GM21360 (cell line): Measurements from ENCODE around the gene CRTC1.

Source experiments
- ATAC-seq: cut with Tn5 transposase; IDR thresholded peaks from one replicate; pipeline ENCODE4 v1.9.1; 2021; ENCODE audit warnings: mild to moderate bottlenecking, moderate library complexity; ENCODE audit not compliant: unreplicated experiment

Gene CRTC1

DNA sequence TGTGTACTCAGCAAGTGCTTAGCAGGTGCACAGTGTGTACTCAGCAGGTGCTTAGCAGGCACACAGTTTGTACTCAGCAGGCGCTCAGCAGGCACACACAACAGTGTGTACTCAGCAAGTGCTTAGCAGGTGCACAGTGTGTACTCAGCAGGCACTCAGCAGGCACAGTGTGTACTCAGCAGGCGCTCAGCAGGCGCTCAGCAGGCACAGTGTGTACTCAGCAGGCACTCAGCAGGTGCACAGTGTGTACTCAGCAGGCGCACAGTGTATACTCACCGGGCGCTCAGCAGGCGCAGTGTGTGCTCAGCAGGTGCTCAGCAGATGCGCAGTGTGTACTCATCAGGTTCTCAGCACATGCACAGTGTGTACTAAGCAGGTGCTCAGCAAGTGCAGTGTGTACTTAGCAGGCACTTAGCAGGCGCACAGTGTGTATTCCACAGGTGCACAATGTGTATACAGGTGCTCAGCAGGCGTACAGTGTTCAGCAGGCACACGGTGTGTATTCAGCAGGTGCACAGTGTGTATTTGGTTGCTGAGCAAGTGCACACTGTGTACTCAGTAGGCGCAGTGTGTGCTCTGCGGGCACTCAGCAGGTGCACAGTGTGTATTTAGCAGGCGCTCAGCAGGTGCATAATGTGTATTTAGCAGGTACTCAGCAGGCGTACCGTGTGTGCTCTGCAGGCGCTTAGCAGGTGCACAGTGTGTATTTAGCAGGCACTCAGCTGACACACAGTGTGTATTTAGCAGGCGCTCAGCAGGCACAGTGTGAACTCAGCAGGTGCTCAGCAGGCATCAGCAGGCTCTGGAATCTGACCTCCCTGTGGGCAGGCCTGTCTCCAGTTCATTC is 15.1 kb downstream of the CRTC1 start:
- no peak for ATAC-seq

DNA sequence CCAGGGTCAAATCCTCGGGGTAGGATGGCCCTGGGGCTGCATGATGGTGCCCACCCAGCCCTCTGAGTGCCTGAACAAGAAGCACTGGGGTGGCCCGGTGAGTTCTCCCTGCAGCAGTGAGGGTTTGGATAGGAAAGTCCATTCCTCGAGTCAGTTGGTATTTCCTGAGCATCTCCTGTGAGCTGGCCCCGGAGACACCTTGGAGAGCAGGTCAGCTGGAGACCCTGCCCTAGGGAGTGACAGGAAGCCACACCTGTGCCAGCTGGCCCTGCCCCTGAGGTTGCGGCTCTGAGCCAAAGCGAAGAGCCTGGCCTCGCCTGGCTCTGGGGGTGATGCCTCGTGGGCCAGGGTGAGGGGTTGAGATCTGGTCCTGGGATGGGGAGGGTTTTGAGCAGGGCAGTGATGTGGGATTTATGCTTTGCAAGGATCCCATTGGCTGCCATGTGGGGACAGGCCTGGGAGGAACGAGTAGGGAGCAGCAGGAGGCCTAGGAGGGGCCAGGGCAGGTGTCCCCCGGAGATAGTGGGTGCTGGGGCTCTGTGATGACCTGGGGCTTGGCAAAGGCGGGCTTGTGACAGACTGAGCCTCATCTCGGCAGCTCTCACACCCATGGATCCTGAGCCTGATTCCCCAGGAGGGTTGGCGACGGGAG is 16.0 kb downstream of the CRTC1 start:
- no peak for ATAC-seq

DNA sequence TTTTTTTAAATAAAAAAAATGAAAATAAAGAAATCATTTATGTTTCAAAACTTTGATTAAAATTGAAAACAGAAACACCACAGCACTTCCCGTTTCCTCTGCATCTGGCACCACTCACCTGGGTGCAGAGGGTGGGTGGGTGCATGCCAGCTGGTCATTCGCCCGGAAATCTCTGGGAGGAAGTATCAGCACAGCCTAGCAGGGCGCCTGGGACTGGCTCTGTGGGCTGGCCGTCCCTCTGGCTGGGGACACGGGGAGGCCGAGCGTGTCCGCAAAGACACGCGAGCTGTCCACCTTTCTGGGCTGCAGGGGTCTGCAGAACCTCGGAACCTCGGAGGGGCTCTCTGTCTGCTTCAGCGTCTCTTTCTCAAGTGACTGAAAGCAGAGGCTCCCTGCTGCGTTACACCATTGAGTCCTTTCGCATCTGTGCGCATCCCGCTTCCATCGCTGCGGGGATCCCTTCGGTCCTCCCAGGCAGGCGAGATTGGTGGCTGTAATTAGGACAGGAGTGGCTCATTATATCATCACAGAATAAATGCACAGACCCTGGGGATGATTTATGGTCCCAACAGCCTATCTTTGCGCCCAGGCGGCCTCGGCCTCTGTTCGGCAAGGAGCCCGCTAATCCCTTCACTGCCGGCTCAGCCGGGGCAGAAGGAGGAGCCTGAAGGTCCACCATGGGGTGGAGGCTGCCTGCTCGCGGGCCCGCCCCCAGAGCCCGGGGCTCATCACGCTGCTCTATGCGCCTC is 17.2 kb downstream of the CRTC1 start:
- peak; percentile 50 for ATAC-seq

DNA sequence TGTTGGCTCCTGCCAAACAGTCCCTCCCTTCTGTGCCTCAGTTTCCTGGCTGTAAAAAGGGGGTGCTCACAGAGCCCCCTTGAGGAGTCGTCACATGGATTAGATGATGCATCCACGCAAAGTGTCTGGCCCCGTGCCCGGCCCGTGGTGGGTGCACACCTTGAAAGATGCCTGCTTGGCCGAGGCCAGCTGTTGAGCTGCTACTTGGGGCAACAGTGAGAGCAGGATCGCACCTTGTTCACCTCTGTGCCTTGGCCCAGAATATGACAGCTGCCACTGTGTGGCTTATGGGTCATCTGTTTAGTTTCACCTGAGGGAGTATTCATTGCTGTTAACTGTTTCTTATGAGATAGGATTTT is 17.7 kb downstream of the CRTC1 start:
- ATAC-seq, result no peak

DNA sequence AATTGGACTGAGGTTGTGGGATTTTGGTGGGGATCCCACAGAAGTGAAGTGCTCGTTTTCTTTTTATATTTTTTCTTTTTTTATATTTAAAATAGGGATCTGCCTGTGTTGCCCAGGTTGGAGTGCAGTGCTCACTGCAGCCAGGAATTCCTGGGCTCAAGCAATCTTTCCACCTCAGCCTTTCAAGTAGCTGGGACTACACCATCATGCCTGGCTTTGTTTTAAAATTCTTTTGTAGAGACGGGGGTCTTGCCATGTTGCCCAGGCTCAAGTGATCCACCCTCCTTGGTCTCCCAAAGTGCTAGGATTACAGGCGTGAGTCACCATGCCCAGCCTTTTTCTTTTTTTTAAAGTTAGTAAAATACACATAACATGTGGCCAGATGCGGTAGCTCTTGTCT is 20.6 kb downstream of the CRTC1 start:
- no peak for ATAC-seq

DNA sequence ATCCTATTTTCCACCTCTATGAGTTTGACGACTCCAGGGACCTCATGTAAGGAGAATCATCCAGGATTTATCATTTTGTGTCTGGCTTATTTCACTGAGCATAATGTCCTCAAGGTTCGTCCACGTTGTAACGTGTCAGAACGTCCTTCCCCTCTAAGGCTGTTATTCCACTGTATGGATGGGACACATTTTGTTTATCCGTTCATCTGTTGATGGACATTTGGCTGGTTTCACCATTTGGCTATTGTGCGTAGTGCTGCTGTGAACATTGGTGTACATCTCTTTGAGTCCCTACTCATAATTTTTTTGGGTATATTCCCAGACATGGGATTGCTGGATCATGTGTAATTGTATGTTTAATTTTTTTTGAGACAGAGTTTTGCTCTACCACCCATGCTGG is 21.5 kb downstream of the CRTC1 start:
- ATAC-seq, result no peak

DNA sequence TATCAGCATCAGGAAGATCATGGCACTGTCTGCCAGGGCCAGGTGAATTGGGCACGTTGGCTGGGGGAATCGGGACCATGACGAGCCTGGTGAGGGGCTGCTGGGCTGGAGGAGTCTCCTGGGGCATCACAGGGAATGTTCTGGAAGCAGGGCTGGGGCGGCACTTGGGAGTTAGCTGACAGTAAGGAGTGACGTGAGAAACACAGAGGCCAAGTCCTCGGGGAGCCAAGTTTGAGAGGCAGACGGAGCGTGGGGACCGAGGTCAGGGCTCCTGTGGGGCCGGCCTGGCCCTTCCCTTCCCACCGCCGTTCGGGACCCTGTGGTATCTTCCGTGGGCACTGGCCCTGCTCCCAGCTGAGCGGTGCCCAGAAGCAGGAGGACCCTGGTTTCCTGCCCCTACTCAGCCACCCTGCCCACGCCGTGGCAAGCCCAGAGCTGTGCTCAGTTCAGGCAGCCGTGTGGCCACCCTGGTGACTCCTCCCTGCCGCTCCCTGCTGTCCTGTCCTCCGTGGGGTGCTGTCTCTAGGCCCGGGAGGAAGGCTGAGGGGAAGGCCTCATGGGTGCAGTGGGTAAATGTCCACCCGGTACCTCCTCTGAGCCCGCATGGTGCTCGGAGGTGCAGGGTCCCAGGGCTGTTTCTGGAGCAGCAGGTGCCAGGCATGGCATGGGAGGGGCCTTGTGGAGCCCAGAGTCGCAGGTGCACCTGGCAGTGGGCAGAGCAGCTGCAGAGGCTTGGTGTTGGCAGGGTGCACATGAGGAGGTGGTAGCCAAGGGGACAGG is 25.2 kb downstream of the CRTC1 start:
- no peak for ATAC-seq

DNA sequence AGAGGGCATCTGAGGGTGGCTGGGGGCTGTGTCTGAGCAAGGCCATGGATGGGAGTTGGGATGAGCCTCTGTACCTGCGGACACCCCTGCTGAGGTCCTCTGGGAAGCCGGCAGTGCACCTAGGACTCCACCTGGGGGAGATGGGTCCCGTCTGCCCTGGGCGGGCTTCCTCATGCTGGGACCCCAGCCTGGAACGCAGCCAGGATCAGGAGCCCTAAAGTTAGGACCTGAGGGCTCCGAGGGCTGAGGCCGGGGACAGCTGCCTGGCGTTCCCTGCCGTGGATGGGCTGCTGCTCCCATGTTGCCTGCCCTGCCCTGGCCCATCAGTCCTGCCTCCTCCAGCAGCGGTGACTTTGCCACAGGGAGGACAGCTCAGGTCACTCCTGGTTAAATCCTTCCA is 26.1 kb downstream of the CRTC1 start:
- ATAC-seq, result no peak

DNA sequence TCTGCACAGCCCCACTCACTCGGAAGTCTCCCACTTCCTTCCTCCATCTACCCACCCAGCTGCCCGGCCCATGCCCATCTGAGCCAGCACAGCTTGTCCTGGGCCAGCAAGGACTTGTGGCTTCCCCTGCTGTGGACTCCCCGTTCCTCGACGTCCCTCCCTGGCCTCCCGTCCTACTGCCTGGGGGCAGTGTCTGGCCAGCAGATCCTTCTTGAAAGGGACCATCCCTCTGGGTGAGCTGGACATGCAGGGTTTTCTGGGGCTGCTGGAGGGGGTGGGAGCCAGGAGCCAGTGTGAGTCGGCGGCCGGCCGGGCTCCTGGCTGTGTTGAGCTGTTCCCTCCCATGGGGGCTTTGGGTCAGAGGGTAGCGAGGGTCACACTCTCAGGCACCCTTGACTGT is 26.7 kb downstream of the CRTC1 start:
- ATAC-seq, result no peak

DNA sequence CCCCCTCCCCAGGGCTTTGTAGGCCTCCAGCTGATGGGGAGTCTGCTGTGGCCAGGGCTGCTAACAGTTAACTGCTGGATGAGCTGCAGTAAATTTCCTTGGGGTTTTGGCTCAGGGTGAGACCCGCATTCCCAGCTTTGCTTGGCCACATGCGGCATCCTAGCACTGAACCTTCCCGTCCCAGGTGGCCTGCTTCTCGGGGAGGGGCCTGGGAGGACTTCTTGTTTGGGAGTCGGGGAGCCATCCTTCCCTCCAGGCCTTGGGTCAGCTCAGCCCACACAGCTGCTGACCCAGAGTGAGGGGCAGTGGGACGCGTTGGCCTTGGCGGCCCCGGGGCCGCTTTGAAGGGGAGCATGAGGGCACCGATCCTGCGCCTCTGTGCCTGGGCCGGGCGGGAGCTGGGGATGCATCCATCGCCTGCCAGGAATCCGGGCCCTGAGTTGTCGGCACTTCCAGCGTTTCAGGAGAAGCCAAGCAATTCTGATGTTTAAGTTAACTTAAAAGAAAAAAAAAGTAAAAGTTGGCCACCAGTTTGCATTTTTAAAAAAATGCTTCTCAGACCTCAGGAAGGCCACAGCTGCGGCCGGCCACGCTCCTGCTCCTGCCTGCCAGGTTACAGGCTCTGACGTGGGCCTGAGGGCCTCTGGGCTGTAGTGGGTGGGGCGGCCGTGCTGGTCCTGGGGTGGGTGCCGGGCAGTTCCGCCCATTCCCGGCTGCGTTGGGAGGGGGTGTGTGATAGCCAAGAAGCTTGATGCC is 27.7 kb downstream of the CRTC1 start:
- no peak for ATAC-seq

DNA sequence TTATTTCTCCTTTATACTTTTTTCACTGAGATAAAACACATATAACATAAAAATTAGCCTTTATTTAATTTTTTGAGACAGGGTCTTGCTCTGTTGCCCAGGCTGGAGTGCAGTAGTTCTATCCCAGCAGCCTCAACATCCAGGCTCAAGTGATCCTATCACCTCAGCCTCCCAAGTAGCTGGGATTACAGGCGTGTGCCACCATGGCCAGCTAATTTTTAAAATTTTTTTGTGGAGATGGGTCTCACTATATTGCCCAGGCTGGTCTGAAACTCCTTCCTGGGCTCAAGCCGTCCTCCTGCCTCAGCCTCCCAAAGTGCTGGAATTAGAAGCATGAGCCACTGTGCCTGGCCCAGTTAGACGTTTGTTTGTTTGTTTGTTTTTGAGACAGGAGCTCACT is 28.4 kb downstream of the CRTC1 start:
- no peak for ATAC-seq

DNA sequence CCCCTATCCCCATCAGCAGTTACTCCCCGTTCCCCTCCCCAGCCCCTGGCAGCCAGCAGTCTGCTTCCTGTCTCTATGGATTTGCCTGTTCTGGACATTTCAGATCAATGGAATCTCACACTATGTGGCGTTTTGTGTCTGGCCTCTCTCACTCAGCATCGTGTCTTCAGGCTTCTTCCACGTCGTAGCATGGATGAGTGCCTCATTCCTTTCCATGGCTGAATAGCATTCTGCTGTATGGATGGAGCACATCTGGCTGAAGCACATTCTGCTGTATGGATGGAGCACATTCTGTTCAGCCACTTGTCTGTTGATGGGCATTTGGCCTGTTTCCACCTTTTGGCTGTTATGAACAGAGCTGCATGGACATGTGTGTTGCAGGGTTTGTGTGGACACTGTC is 29.5 kb downstream of the CRTC1 start:
- ATAC-seq, result no peak

DNA sequence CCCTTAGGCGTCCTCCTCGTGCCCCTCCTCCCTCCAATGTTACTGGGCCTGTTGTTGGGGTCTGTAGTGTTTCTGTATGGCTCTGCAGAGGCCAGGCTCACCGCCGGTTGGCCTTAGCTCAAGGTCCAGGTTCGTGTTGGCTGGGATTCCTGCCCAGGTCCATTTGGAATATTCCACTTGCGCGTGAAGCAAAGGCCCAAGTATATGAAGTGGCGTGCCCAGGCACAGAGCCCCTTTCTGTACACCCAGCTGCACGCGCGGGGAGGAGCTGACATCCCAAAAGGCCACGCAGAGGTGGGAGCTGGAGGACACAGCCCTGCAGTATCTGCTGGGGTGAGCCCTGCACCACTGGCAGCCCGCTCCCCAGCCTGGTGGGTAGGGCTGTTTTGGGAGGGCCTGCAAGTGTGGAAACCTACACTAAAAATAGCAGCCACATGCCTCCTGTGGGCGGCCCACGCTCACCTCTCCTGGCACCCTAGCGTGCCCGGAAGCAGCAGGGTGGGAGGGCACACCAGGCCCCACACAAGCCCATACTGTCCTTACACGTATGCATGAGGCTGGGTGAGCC is 30.2 kb downstream of the CRTC1 start:
- no peak for ATAC-seq

DNA sequence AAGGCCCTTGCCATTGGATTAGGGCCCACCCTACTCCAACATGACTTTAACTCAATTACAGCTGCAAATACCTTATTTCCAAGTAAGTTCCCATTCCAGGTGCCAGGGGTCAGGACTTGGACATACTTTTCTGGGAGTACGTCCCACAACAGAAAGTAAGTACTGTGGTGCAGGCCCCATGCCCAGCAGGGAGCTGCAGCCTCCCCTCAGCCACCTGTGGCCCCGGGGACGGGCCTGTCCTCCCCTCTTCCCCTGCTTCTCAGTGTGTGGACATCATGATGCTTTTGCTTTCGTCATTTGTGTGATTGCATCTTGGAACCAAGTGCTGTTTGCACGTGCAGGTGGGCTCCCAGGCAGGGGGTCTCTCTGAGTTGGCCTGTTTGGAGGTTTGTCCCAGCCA is 31.9 kb downstream of the CRTC1 start:
- no peak for ATAC-seq

DNA sequence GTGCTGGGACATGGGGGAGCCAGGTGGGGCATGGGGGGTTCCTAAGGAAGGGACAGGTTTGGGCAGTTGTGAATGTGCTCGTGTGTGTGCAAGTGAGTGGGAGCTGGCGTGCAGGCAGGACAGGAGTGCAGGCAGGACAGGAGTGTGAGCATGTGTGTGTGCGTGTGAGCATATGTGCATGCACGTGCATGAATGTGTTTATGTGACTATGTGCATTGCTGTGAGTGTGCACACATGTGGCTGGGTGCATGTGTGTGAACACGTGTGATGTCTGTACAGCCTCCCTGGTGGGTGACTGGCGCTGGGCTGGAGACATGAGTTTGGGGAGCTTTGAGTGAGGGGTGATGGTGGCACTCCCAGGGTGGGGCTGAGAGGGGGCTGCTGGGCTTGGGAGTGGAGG is 33.4 kb downstream of the CRTC1 start:
- ATAC-seq, result no peak

DNA sequence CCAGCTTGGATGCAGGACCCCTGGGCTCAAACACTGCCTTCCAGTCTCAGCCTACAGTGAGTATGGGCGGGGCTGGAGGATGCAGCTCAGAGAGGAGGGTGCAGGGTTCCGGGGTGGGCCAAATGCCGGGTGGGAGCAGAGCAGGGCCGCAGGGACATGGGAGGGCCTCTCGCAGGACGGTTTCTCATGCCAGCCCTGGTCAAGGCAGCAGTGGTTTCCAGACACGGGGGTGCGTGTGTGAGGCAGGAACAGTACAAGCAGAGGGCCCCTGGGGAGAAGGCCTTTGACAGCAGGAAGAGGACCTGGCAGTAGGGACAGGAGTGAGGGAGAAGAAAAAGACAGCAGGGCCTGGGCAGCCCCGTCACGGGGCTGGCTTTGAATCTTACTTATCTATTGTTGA is 34.1 kb downstream of the CRTC1 start:
- no peak for ATAC-seq

DNA sequence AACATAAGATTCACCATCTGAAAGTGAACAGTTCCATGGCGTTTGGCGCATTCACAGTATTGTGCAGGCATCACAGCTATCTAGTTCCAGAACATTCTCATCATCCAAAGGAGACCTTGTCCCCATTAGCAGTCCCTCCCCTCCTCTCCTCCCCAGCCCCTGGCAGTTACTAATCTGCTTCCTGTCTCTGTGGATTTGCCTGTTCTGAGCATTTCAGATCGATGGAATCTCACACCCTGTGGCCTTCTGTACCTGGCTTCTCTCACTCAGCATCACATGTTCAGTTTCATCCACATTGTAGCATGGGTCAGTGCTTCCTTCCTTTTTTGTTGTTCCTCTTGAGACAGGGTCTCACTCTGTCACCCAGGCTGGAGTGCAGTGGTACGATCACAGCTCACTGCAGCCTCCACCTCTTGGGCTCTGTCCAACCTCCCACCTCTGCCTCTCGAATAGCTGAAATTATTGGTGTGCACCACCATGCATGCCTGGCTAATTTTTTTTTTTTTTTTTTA is 34.6 kb downstream of the CRTC1 start:
- no peak for ATAC-seq

DNA sequence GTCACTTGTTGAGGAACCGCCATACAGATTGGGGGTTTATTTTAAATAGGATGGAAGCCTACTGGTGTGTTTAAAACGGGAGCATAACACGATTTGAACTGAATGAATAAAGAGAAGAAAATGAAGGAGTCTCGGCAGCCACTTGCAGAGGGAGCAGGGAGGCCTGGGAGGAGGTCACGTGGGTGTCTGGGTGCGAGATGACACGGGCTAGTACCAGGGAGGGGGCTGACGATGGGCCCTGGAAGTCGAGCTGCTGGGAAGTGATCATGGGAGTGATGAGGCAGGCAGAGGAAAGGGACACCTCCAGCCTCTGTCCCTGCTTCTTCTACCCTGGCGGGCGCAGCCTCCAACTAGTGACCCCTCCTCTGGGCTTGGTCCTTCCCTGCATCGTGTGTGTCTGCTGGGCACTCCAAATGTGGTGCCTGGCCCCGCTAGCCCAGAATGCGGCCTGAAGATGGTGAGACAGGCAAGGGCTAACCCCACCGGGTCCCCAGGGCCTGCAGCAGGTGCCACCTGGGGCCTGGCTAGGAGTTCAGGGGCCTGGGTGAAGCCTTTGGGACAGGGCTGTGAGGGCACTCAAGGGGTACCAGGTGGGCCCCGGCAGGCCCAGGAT is 35.5 kb downstream of the CRTC1 start:
- ATAC-seq, result no peak

DNA sequence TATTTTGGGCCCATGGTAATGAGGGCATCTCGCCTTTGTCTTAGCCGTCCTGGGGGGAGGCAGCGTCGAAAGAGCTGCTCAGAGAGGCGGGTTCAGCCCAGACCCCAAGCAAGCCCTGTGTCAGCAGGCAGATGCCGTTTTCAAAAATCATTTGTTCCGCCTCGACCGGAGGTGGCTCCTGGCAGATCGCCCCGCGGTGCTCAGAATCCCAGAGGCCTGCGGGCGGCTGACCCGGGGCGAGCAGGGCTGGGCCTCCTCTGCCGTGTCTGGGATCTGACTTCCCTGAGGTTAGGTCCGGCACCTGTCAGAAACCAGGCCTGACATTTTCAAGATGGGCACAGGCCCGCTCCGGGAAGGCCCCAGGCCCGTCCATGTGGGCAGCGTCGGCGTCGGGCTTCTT is 36.1 kb downstream of the CRTC1 start:
- no peak for ATAC-seq
